Subcutaneous abdominal adipose tissue (tissue), 5 donors: Measurements from ENCODE around the gene HMCN2.

Source experiments
- H3K27ac ChIP-seq: one replicate; pipeline ENCODE4 v1.7.0; 2013; ENCODE audit warnings: low read depth, mild to moderate bottlenecking, inconsistent platforms, low read length, moderate library complexity
- H3K27me3 ChIP-seq, 5 donors: one replicate each; pipeline ENCODE4 v1.7.0; 2013; ENCODE audit warnings: low read length in 5 of 5, inconsistent platforms in 1 of 5; ENCODE audit not compliant: control insufficient read depth in 5 of 5, insufficient read depth in 4 of 5
- H3K36me3 ChIP-seq, 5 donors: one replicate each; pipeline ENCODE4 v1.7.0; 2013; ENCODE audit warnings: low read length in 5 of 5; ENCODE audit not compliant: control insufficient read depth in 5 of 5, insufficient read depth in 5 of 5
- H3K4me1 ChIP-seq, 5 donors: one replicate each; pipeline ENCODE4 v1.7.0; 2013; ENCODE audit warnings: low read length in 5 of 5, mild to moderate bottlenecking in 3 of 5, moderate library complexity in 1 of 5; ENCODE audit not compliant: control insufficient read depth in 5 of 5, insufficient read depth in 5 of 5
- H3K4me3 ChIP-seq, 5 donors: one replicate each; pipeline ENCODE4 v1.7.0; 2013; ENCODE audit warnings: low read length in 5 of 5, low read depth in 1 of 5
- H3K9ac ChIP-seq, 5 donors: one replicate each; pipeline ENCODE4 v1.7.0; 2013; ENCODE audit warnings: low read length in 5 of 5, mild to moderate bottlenecking in 4 of 5, moderate library complexity in 3 of 5
- H3K9me3 ChIP-seq, 5 donors: one replicate each; pipeline ENCODE4 v1.7.0; 2013; ENCODE audit warnings: low read length in 5 of 5; ENCODE audit not compliant: control insufficient read depth in 5 of 5
- donor health status: healthy.
- donor health status: healthy.
- donor health status: healthy.
- donor health status: healthy.
- donor health status: healthy.

HMCN2 gene

GRCh38 chr9:130328349-130328801 lies 62.8 kb downstream of the HMCN2 start:
- peaks cover 0 to 47% (median 31%) of the 10 kb centered on the region in 5 donors for H3K4me1 ChIP-seq
- no peaks in the 10 kb centered on the region for H3K9me3 ChIP-seq
- H3K9ac ChIP-seq = no peak overlapping the region
- H3K4me3 ChIP-seq = no peak overlapping the region
- H3K27ac ChIP-seq = no peak overlapping the region
- H3K36me3 ChIP-seq = no peaks in the 10 kb centered on the region
- H3K27me3 ChIP-seq = peaks cover 21 to 60% (median 41%) of the 10 kb centered on the region in 5 donors

- no peak overlapping the region for H3K9ac ChIP-seq
- H3K27me3 ChIP-seq = peaks cover 24 to 64% (median 48%) of the 10 kb centered on the region in 5 donors
- no peaks in the 10 kb centered on the region for H3K9me3 ChIP-seq
- no peak overlapping the region for H3K27ac ChIP-seq
- H3K4me3 ChIP-seq = no peak overlapping the region
- peaks cover 0 to 47% (median 31%) of the 10 kb centered on the region in 5 donors for H3K4me1 ChIP-seq
- no peaks in the 10 kb centered on the region for H3K36me3 ChIP-seq
These were observed 63.5 kb downstream of the HMCN2 start for GRCh38 chr9:130329061-130329460.

- Histone ChIP-seq H3K9me3 (no peaks in the 10 kb centered on the region), H3K27me3 (peaks cover 28 to 70% (median 53%) of the 10 kb centered on the region in 5 donors), H3K4me3 (no peak overlapping the region), H3K36me3 (no peaks in the 10 kb centered on the region), H3K4me1 (peaks cover 0 to 47% (median 31%) of the 10 kb centered on the region in 5 donors), H3K27ac (no peak overlapping the region), H3K9ac (no peak overlapping the region)
These were observed 64.8 kb downstream of the HMCN2 start for GRCh38 chr9:130330202-130330862.

- no peaks in the 10 kb centered on the region for H3K36me3 ChIP-seq
- H3K27ac ChIP-seq = no peak overlapping the region
- H3K27me3 ChIP-seq = peaks cover 26 to 71% (median 54%) of the 10 kb centered on the region in 5 donors
- H3K4me1 ChIP-seq = peaks cover 0 to 47% (median 31%) of the 10 kb centered on the region in 5 donors
- no peaks in the 10 kb centered on the region for H3K9me3 ChIP-seq
- H3K9ac ChIP-seq = no peak overlapping the region
- no peak overlapping the region for H3K4me3 ChIP-seq
These were observed 65.5 kb downstream of the HMCN2 start for GRCh38 chr9:130331061-130331460.

GRCh38 chr9:130331573-130331972 lies 66.0 kb downstream of the HMCN2 start:
- Histone ChIP-seq H3K4me3 (no peak overlapping the region), H3K4me1 (peaks cover 0 to 47% (median 31%) of the 10 kb centered on the region in 5 donors), H3K27ac (no peak overlapping the region), H3K9ac (no peak overlapping the region), H3K36me3 (no peaks in the 10 kb centered on the region), H3K27me3 (peaks cover 26 to 68% (median 54%) of the 10 kb centered on the region in 5 donors), H3K9me3 (no peaks in the 10 kb centered on the region)

- Histone ChIP-seq H3K36me3 (no peaks in the 10 kb centered on the region), H3K27ac (no peak overlapping the region), H3K27me3 (peaks cover 18 to 66% (median 54%) of the 10 kb centered on the region in 5 donors)
These were observed 66.9 kb downstream of the HMCN2 start for GRCh38 chr9:130332384-130332926.

GRCh38 chr9:130333041-130333711 lies 67.6 kb downstream of the HMCN2 start:
- H3K27ac ChIP-seq = no peak overlapping the region
- H3K27me3 ChIP-seq = peaks cover 16 to 66% (median 49%) of the 10 kb centered on the region in 5 donors
- H3K9ac ChIP-seq = no peak overlapping the region
- no peak overlapping the region for H3K4me3 ChIP-seq
- peaks cover 0 to 38% (median 22%) of the 10 kb centered on the region in 5 donors for H3K4me1 ChIP-seq
- H3K9me3 ChIP-seq = no peaks in the 10 kb centered on the region
- H3K36me3 ChIP-seq = no peaks in the 10 kb centered on the region

More at GRCh38 chr9:130332384-130332926, 66.9 kb downstream of the HMCN2 start:
- peaks cover 0 to 45% (median 28%) of the 10 kb centered on the region in 5 donors for H3K4me1 ChIP-seq
- H3K9ac ChIP-seq = no peak overlapping the region
- H3K9me3 ChIP-seq = no peaks in the 10 kb centered on the region
- H3K4me3 ChIP-seq = no peak overlapping the region

- Histone ChIP-seq H3K9ac (no peak overlapping the region), H3K4me3 (no peak overlapping the region), H3K4me1 (peaks cover 0 to 32% (median 16%) of the 10 kb centered on the region in 5 donors), H3K27me3 (peaks cover 16 to 67% (median 49%) of the 10 kb centered on the region in 5 donors), H3K9me3 (no peaks in the 10 kb centered on the region), H3K27ac (no peak overlapping the region), H3K36me3 (no peaks in the 10 kb centered on the region)
These were observed 68.1 kb downstream of the HMCN2 start for GRCh38 chr9:130333712-130334062.

- H3K27me3 ChIP-seq = peaks cover 16 to 71% (median 45%) of the 10 kb centered on the region in 5 donors
- H3K27ac ChIP-seq = no peak overlapping the region
- H3K9ac ChIP-seq = no peak overlapping the region
- H3K4me3 ChIP-seq = no peak overlapping the region
- H3K9me3 ChIP-seq = no peaks in the 10 kb centered on the region
- H3K36me3 ChIP-seq = no peaks in the 10 kb centered on the region
- peaks cover 0 to 21% (median 8%) of the 10 kb centered on the region in 5 donors for H3K4me1 ChIP-seq
These were observed 69.4 kb downstream of the HMCN2 start for GRCh38 chr9:130334915-130335314.
